ENCODE data around the gene EDC4.

Gene EDC4

GRCh38 chr16:67922221-67922620 lies 49.4 kb downstream of the EDC4 start:
- WGBS, 2 experiments = 89 to 90% methylated on average over 5 of the region's 5 CpGs

GRCh38 chr16:67922740-67923139 lies 49.9 kb downstream of the EDC4 start:
- H3K4me1 ChIP-seq (ENCODE audit: control insufficient read depth, insufficient read depth, low read length) = no peaks in the 10 kb centered on the region
- H3K9me3 ChIP-seq (ENCODE audit: control insufficient read depth, low read length) = no peaks in the 10 kb centered on the region
- WGBS, 2 experiments = 86 to 91% methylated on average over 8 of the region's 8 CpGs
- H3K36me3 ChIP-seq (ENCODE audit: control insufficient read depth, insufficient read depth, low read length) = no peaks in the 10 kb centered on the region
- H3K4me3 ChIP-seq (ENCODE audit: insufficient read depth, low read depth, low read length) = no peak overlapping the region
- no peaks in the 10 kb centered on the region for H3K27me3 ChIP-seq (ENCODE audit: control insufficient read depth, insufficient read depth, low read length, poor library complexity, severe bottlenecking)
- H3K27ac ChIP-seq (ENCODE audit: insufficient read depth, low read depth, low read length, poor library complexity, severe bottlenecking) = no peak overlapping the region

More at GRCh38 chr16:67922221-67922620, 49.4 kb downstream of the EDC4 start:
- H3K27me3 ChIP-seq (ENCODE audit: control insufficient read depth, insufficient read depth, low read length, poor library complexity, severe bottlenecking) = no peaks in the 10 kb centered on the region
- no peaks in the 10 kb centered on the region for H3K36me3 ChIP-seq (ENCODE audit: control insufficient read depth, insufficient read depth, low read length)
- H3K4me3 ChIP-seq (ENCODE audit: insufficient read depth, low read depth, low read length) = no peak overlapping the region
- H3K4me1 ChIP-seq (ENCODE audit: control insufficient read depth, insufficient read depth, low read length) = no peaks in the 10 kb centered on the region
- no peak overlapping the region for H3K27ac ChIP-seq (ENCODE audit: insufficient read depth, low read depth, low read length, poor library complexity, severe bottlenecking)
- no peaks in the 10 kb centered on the region for H3K9me3 ChIP-seq (ENCODE audit: control insufficient read depth, low read length)

DNA sequence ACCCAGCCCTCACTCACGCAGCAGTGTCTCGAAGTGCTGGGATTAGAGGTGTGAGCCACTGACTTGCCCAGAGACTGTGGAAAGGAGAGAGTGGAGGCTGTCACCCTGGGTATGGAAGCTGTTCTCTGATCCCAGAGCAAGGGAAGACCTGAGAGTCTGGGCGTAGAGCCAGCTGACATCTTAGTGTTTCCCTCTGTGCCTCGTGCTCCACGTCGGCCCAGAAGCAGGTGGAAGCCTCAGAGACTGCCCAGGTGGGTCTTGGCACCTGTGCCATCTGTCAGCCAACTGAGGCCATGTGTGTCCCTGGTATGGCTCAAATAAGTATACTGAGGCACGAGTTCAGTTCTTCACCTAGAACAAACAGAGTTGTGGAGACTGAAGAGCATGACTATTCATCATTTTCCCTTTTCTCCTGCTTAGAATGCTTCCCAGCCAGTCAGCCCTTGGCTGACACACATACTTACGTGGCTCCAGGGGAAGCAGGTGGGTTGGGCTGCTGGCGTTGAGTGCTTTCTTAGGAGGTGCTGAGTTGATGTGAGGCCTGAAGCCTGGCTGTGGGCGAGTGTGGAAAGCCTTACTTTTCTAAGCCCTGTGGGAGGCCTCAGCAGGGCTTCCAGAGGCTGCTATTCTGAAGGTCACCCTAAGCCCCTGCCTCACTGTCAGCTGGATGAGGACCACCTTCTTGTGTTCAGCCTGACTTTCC lies 50.7 kb downstream of the EDC4 start:
- H3K9me3 ChIP-seq (ENCODE audit: control insufficient read depth, low read length) = no peaks in the 10 kb centered on the region
- H3K27ac ChIP-seq (ENCODE audit: insufficient read depth, low read depth, low read length, poor library complexity, severe bottlenecking) = no peak overlapping the region
- 93 to 94% methylated on average over 10 of the region's 10 CpGs for WGBS, 2 experiments
- H3K27me3 ChIP-seq (ENCODE audit: control insufficient read depth, insufficient read depth, low read length, poor library complexity, severe bottlenecking) = no peaks in the 10 kb centered on the region
- no peak overlapping the region for H3K4me3 ChIP-seq (ENCODE audit: insufficient read depth, low read depth, low read length)
- H3K4me1 ChIP-seq (ENCODE audit: control insufficient read depth, insufficient read depth, low read length) = no peaks in the 10 kb centered on the region
- H3K36me3 ChIP-seq (ENCODE audit: control insufficient read depth, insufficient read depth, low read length) = no peaks in the 10 kb centered on the region

DNA sequence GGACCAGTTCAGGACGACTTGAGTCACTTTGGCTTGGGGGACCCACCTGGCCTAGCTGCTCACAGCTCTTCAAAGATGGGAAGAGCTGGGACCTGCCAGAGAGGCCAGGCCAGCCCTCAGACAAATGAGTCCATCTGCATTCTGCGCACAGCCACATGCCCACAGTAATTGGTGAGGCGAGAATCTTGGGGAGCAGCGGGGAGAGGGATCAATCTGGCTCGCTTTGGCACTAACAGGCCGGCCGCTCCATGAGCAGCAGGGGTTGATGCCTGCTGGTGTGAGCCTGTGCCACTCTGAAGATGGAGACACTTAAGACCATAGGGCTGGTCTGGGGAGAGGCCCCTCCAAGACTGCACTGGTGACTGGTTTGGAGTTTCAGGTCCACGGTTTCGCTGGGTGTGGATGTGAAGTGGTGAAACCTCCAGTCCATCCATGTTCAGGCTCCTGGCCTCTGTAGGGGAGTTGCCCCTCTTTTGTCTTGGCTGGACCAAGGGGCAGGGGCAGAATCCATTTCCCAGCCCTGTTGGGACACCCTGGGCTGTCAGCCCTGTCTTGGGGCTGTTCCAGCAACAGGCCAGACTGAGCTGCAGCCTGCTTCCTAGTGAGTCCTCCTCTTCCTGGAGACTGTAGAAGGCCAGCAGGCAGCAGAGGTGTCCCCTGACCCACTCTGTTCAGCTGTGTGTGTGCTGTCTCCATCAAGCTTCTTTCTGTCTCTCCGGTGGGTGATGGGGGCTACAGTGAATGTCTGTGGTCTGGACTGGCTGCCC lies 51.5 kb downstream of the EDC4 start:
- H3K9me3 ChIP-seq (ENCODE audit: control insufficient read depth, low read length) = no peaks in the 10 kb centered on the region

GRCh38 chr16:67926181-67926750 lies 53.4 kb downstream of the EDC4 start:
- 87 to 88% methylated on average over 13 of the region's 13 CpGs for WGBS, 2 experiments
- Histone ChIP-seq H3K36me3 (ENCODE audit: control insufficient read depth, insufficient read depth, low read length) (no peaks in the 10 kb centered on the region), H3K27ac (ENCODE audit: insufficient read depth, low read depth, low read length, poor library complexity, severe bottlenecking) (no peak overlapping the region), H3K27me3 (ENCODE audit: control insufficient read depth, insufficient read depth, low read length, poor library complexity, severe bottlenecking) (no peaks in the 10 kb centered on the region), H3K9me3 (ENCODE audit: control insufficient read depth, low read length) (no peaks in the 10 kb centered on the region), H3K4me1 (ENCODE audit: control insufficient read depth, insufficient read depth, low read length) (no peaks in the 10 kb centered on the region), H3K4me3 (ENCODE audit: insufficient read depth, low read depth, low read length) (no peak overlapping the region)

More for the DNA sequence above, 51.5 kb downstream of the EDC4 start:
- H3K4me3 ChIP-seq (ENCODE audit: insufficient read depth, low read depth, low read length) = no peak overlapping the region
- H3K4me1 ChIP-seq (ENCODE audit: control insufficient read depth, insufficient read depth, low read length) = no peaks in the 10 kb centered on the region
- H3K27ac ChIP-seq (ENCODE audit: insufficient read depth, low read depth, low read length, poor library complexity, severe bottlenecking) = no peak overlapping the region
- 96% methylated on average over 10 of the region's 10 CpGs for WGBS, 2 experiments
- H3K27me3 ChIP-seq (ENCODE audit: control insufficient read depth, insufficient read depth, low read length, poor library complexity, severe bottlenecking) = no peaks in the 10 kb centered on the region
- H3K36me3 ChIP-seq (ENCODE audit: control insufficient read depth, insufficient read depth, low read length) = no peaks in the 10 kb centered on the region

- Histone ChIP-seq H3K36me3 (ENCODE audit: control insufficient read depth, insufficient read depth, low read length) (no peaks in the 10 kb centered on the region), H3K4me3 (ENCODE audit: insufficient read depth, low read depth, low read length) (no peak overlapping the region), H3K4me1 (ENCODE audit: control insufficient read depth, insufficient read depth, low read length) (no peaks in the 10 kb centered on the region), H3K27ac (ENCODE audit: insufficient read depth, low read depth, low read length, poor library complexity, severe bottlenecking) (no peak overlapping the region), H3K9me3 (ENCODE audit: control insufficient read depth, low read length) (no peaks in the 10 kb centered on the region), H3K27me3 (ENCODE audit: control insufficient read depth, insufficient read depth, low read length, poor library complexity, severe bottlenecking) (no peaks in the 10 kb centered on the region)
- WGBS, 2 experiments = 96% methylated on average over 22 of the region's 22 CpGs
Observed at GRCh38 chr16:67927131-67927941, 54.5 kb downstream of the EDC4 start.

DNA sequence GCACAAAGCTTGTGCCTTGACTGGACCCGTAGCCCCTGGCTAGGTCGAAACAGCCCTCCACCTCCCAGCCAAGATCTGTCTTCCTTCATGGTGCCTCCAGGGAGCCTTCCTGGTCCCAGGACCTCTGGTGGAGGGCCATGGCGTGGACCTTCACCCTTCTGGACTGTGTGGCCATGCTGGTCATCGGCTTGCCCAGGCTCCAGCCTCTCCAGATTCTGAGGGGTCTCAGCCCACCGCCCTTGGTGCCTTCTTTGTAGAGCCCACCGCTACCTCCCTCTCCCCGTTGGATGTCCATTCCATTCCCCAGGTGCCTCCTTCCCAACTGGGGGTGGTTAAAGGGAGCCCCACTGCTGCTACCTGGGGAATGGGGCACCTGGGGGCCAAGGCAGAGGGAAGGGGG lies 55.3 kb downstream of the EDC4 start:
- Histone ChIP-seq H3K4me3 (ENCODE audit: insufficient read depth, low read depth, low read length) (no peak overlapping the region), H3K27me3 (ENCODE audit: control insufficient read depth, insufficient read depth, low read length, poor library complexity, severe bottlenecking) (no peaks in the 10 kb centered on the region), H3K9me3 (ENCODE audit: control insufficient read depth, low read length) (no peaks in the 10 kb centered on the region), H3K27ac (ENCODE audit: insufficient read depth, low read depth, low read length, poor library complexity, severe bottlenecking) (no peak overlapping the region), H3K4me1 (ENCODE audit: control insufficient read depth, insufficient read depth, low read length) (no peaks in the 10 kb centered on the region), H3K36me3 (ENCODE audit: control insufficient read depth, insufficient read depth, low read length) (no peaks in the 10 kb centered on the region)
- WGBS, 2 experiments = 91 to 95% methylated on average over 7 of the region's 7 CpGs

GRCh38 chr16:67928561-67929364 lies 55.9 kb downstream of the EDC4 start:
- WGBS, 2 experiments = 65 to 66% methylated on average over 16 of the region's 16 CpGs
- Histone ChIP-seq H3K27me3 (ENCODE audit: control insufficient read depth, insufficient read depth, low read length, poor library complexity, severe bottlenecking) (no peaks in the 10 kb centered on the region), H3K36me3 (ENCODE audit: control insufficient read depth, insufficient read depth, low read length) (no peaks in the 10 kb centered on the region), H3K27ac (ENCODE audit: insufficient read depth, low read depth, low read length, poor library complexity, severe bottlenecking) (no peak overlapping the region), H3K4me1 (ENCODE audit: control insufficient read depth, insufficient read depth, low read length) (no peaks in the 10 kb centered on the region), H3K9me3 (ENCODE audit: control insufficient read depth, low read length) (no peaks in the 10 kb centered on the region), H3K4me3 (ENCODE audit: insufficient read depth, low read depth, low read length) (no peak overlapping the region)

GRCh38 chr16:67930191-67930590 lies 57.3 kb downstream of the EDC4 start:
- 94 to 96% methylated on average over 14 of the region's 14 CpGs for WGBS, 2 experiments
- H3K4me1 ChIP-seq (ENCODE audit: control insufficient read depth, insufficient read depth, low read length) = peaks cover 7% of the 10 kb centered on the region
- no peak overlapping the region for H3K27ac ChIP-seq (ENCODE audit: insufficient read depth, low read depth, low read length, poor library complexity, severe bottlenecking)
- H3K27me3 ChIP-seq (ENCODE audit: control insufficient read depth, insufficient read depth, low read length, poor library complexity, severe bottlenecking) = no peaks in the 10 kb centered on the region
- no peaks in the 10 kb centered on the region for H3K9me3 ChIP-seq (ENCODE audit: control insufficient read depth, low read length)
- H3K4me3 ChIP-seq (ENCODE audit: insufficient read depth, low read depth, low read length) = no peak overlapping the region
- H3K36me3 ChIP-seq (ENCODE audit: control insufficient read depth, insufficient read depth, low read length) = no peaks in the 10 kb centered on the region

Data from ectodermal cell (in vitro differentiated cells).